ENCODE results near the gene LZTR1.

- TF ChIP-seq, protein P1, sequence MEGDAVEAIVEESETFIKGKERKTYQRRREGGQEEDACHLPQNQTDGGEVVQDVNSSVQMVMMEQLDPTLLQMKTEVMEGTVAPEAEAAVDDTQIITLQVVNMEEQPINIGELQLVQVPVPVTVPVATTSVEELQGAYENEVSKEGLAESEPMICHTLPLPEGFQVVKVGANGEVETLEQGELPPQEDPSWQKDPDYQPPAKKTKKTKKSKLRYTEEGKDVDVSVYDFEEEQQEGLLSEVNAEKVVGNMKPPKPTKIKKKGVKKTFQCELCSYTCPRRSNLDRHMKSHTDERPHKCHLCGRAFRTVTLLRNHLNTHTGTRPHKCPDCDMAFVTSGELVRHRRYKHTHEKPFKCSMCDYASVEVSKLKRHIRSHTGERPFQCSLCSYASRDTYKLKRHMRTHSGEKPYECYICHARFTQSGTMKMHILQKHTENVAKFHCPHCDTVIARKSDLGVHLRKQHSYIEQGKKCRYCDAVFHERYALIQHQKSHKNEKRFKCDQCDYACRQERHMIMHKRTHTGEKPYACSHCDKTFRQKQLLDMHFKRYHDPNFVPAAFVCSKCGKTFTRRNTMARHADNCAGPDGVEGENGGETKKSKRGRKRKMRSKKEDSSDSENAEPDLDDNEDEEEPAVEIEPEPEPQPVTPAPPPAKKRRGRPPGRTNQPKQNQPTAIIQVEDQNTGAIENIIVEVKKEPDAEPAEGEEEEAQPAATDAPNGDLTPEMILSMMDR (IDR thresholded peaks at IDR 0.05; ENCODE audit: borderline replicate concordance, extremely low read depth, low read length, poor library complexity, severe bottlenecking) = no peak
- no peak for TF ChIP-seq EZH2 (IDR thresholded peaks at IDR 0.05; ENCODE audit: borderline replicate concordance, low read depth, low read length, severe bottlenecking)
These were observed 19.6 kb upstream of the LZTR1 start for GRCh38 chr22:20962491-20962945.

Data from DND-41 (cell line).